HEK293T (cell line): Measurements from ENCODE around the gene PYHIN1.
"Not testable (repeated sequence)": the region's sequence is repeated elsewhere in the genome, so short reads cannot be mapped to it uniquely, and the experiment has no call there.

Experiments used
- CTCF ChIA-PET: fragments of 350-600 bp; formaldehyde crosslinking; extraction: SDS; loops from one replicate; lab custom pipeline; 2021; ENCODE audit warnings: antibody characterized with exemption, inconsistent platforms; lab: Yijun Ruan, JAX
- POLR2A ChIA-PET: fragments of 350-600 bp; formaldehyde crosslinking; extraction: SDS; loops from one replicate; lab custom pipeline; 2020; ENCODE audit warnings: antibody characterized with exemption, inconsistent platforms; lab: Yijun Ruan, JAX
- DNase-seq: peaks from one replicate; pipeline ENCODE4 v3.0.0; 2012; ENCODE audit warnings: mixed read lengths; ENCODE audit errors: extremely low spot score
- ARNT ChIP-seq: fragments of 450-650 bp; IDR thresholded peaks from 2 replicates; pipeline ENCODE4 v1.6.1; 2017; ENCODE audit warnings: mild to moderate bottlenecking
- BHLHE40 ChIP-seq: fragments of 450-650 bp; IDR thresholded peaks from 2 replicates; pipeline ENCODE4 v1.6.1; 2016; ENCODE audit warnings: mild to moderate bottlenecking, moderate library complexity, borderline replicate concordance
- CTBP1 ChIP-seq: fragments of 450-650 bp; IDR thresholded peaks from 2 replicates; pipeline ENCODE4 v1.6.1; 2016; ENCODE audit warnings: borderline replicate concordance
- ELF4 ChIP-seq: fragments of 450-650 bp; IDR thresholded peaks from 2 replicates; pipeline ENCODE4 v1.6.1; 2017; ENCODE audit warnings: antibody characterized with exemption
- FOXA1 ChIP-seq: fragments of 450-650 bp; IDR thresholded peaks from 2 replicates; pipeline ENCODE4 v1.6.1; 2016; ENCODE audit warnings: mild to moderate bottlenecking
- FOXK2 ChIP-seq: fragments of 450-650 bp; IDR thresholded peaks from 2 replicates; pipeline ENCODE4 v1.6.1; 2016; ENCODE audit warnings: mild to moderate bottlenecking
- FOXM1 ChIP-seq: fragments of 450-650 bp; IDR thresholded peaks from 2 replicates; pipeline ENCODE4 v1.6.1; 2017; ENCODE audit warnings: mild to moderate bottlenecking, borderline replicate concordance
- HDGF ChIP-seq: fragments of 450-650 bp; IDR thresholded peaks from 2 replicates; pipeline ENCODE4 v1.6.1; 2017; ENCODE audit warnings: antibody characterized with exemption, borderline replicate concordance
- L3MBTL2 ChIP-seq: fragments of 450-650 bp; conservative IDR thresholded peaks from 2 replicates; pipeline ENCODE4 v1.6.1; 2016; ENCODE audit warnings: mild to moderate bottlenecking
- LEF1 ChIP-seq: fragments of 450-650 bp; IDR thresholded peaks from 2 replicates; pipeline ENCODE4 v1.6.1; 2017; ENCODE audit warnings: mild to moderate bottlenecking, borderline replicate concordance
- NFRKB ChIP-seq: fragments of 450-650 bp; IDR thresholded peaks from 2 replicates; pipeline ENCODE4 v1.6.1; 2016; ENCODE audit warnings: mild to moderate bottlenecking, moderate library complexity
- PKNOX1 ChIP-seq: fragments of 450-650 bp; IDR thresholded peaks from 2 replicates; pipeline ENCODE4 v1.6.1; 2016
- SP1 ChIP-seq: fragments of 450-650 bp; IDR thresholded peaks from 2 replicates; pipeline ENCODE4 v1.6.1; 2017
- SUZ12 ChIP-seq: fragments of 450-650 bp; IDR thresholded peaks from 2 replicates; pipeline ENCODE4 v1.6.1; 2016; ENCODE audit warnings: mild to moderate bottlenecking
- TARDBP ChIP-seq: fragments of 450-650 bp; IDR thresholded peaks from 2 replicates; pipeline ENCODE4 v1.6.1; 2016
- ZNF384 ChIP-seq: fragments of 450-650 bp; IDR thresholded peaks from 2 replicates; pipeline ENCODE4 v1.6.1; 2016

The PYHIN1 gene

GRCh38 chr1:159008744-159009188, 77.4 kb downstream of the PYHIN1 start:
- DNase-seq = no peak
- POLR2A ChIA-PET = no interaction called here
- TF ChIP-seq HDGF (no peak), ZNF384 (no peak), FOXA1 (no peak), ARNT (no peak), L3MBTL2 (no peak), CTBP1 (no peak), TARDBP (no peak), PKNOX1 (no peak), LEF1 (no peak), SUZ12 (no peak), FOXK2 (no peak), NFRKB (no peak), BHLHE40 (no peak)
- CTCF ChIA-PET = no interaction called here

DNA sequence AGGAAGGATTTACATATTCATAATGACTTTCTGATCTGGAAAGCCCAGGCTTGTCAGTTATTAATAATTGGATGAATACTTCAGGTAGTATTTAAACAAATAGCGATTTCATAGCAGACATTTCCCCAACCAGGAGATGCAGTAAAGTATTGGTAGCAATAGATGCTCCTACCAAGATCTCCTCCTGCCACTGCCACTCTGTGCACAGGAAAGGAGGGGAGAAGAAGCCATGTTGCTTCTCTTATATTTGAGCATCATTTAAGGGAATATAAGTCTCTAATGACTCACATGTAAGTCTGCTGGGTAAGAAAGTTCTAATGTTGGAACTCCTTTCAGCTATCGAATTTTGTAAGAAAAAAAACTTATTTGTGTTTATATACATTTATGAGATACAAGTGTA, 77.9 kb downstream of the PYHIN1 start:
- POLR2A ChIA-PET = no interaction called here
- DNase-seq = no peak
- CTCF ChIA-PET = no interaction called here
- TF ChIP-seq NFRKB (no peak), L3MBTL2 (no peak), ARNT (no peak), HDGF (no peak), FOXA1 (no peak), ZNF384 (no peak), FOXK2 (no peak), FOXM1 (no peak), ELF4 (no peak), BHLHE40 (no peak), TARDBP (no peak), PKNOX1 (no peak), LEF1 (no peak), SP1 (no peak), SUZ12 (no peak), CTBP1 (no peak)

GRCh38 chr1:159009704-159010361, 78.5 kb downstream of the PYHIN1 start, which contains the start of gene IFI16:
Gene IFI16 (plus strand): TSS chr1:159009907. CDS start chr1:159014681, 4,774 bp downstream.
- ChIA-PET POLR2A (no interaction called here), CTCF (no interaction called here)
- no peak for TF ChIP-seq TARDBP
- no peak for TF ChIP-seq FOXA1
- no peak for TF ChIP-seq HDGF
- TF ChIP-seq NFRKB = no peak
- no peak for TF ChIP-seq FOXM1
- TF ChIP-seq ZNF384 = no peak
- no peak for TF ChIP-seq SUZ12
- no peak for TF ChIP-seq ELF4
- no peak for TF ChIP-seq BHLHE40
- no peak for TF ChIP-seq FOXK2
- TF ChIP-seq PKNOX1 = no peak
- TF ChIP-seq CTBP1 = no peak
- no peak for TF ChIP-seq L3MBTL2
- TF ChIP-seq SP1 = no peak
- no peak for TF ChIP-seq ARNT
- TF ChIP-seq LEF1 = no peak
- no peak for DNase-seq

- no peak for DNase-seq
- ChIA-PET POLR2A (no interaction called here), CTCF (no interaction called here)
- TF ChIP-seq ZNF384 = no peak
- no peak for TF ChIP-seq L3MBTL2
- no peak for TF ChIP-seq ELF4
- no peak for TF ChIP-seq LEF1
These were observed 79.0 kb downstream of the PYHIN1 start for GRCh38 chr1:159010391-159010790.

GRCh38 chr1:159011001-159011400, 79.6 kb downstream of the PYHIN1 start:
- DNase-seq, POLR2A ChIA-PET, CTCF ChIA-PET: not testable (repeated sequence)

DNA sequence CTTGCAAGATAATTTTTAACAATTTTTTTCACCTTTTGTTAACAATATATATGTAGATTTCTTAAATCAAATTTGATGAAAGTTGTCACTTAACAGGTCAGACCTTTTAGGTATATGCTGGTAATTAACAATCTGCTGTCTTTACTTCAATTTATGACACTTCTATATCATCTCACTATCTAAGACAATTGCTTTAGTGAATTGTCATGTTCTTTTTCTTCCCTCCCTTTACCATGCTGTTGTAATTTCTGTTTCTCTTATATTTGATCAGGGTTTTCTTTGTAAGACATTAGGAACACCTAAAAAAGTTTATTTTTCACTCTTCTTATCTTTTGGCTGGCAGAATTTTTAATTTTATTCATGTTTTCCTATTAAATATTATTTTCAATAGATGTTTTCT, 80.4 kb downstream of the PYHIN1 start:
- no peak for DNase-seq
- ChIA-PET POLR2A (no interaction called here), CTCF (no interaction called here)
- TF ChIP-seq PKNOX1 (no peak), FOXM1 (no peak), SP1 (no peak), CTBP1 (no peak), ARNT (no peak), ZNF384 (no peak), NFRKB (no peak), BHLHE40 (no peak), FOXA1 (no peak)
